Keratinocyte (primary cell): Measurements from ENCODE around the gene PIPOX.

Source experiments
- CTCF ChIP-seq, 3 experiments: IDR thresholded peaks in 1 of 3; conservative IDR thresholded peaks in 1 of 3; optimal IDR thresholded peaks in 1 of 3; 2 replicates in 2 of 3; 3 replicates in 1 of 3; pipeline versions ENCODE3 to v1.5.1; 2011; ENCODE audit warnings: low read length in 3 of 3, mild to moderate bottlenecking in 3 of 3, moderate library complexity in 2 of 3, control low read depth in 1 of 3, inconsistent platforms in 1 of 3; ENCODE audit not compliant: insufficient read depth in 2 of 3; ENCODE audit errors: extremely low read depth in 1 of 3
- EZH2 ChIP-seq: IDR thresholded peaks from one replicate; pipeline ENCODE4 v1.6.1; 2012; ENCODE audit warnings: inconsistent platforms, mild to moderate bottlenecking, low read length, moderate library complexity

GRCh38 chr17:28999206-28999605 is 43.7 kb upstream of the PIPOX start:
- TF ChIP-seq CTCF (optimal IDR thresholded peaks at IDR 0.05 in 1 of 3, IDR thresholded peaks at IDR 0.05 in 1 of 3, conservative IDR thresholded peaks at IDR 0.05 in 1 of 3; ENCODE audit: extremely low read depth in 1 of 3, insufficient read depth in 2 of 3, low read length in 3 of 3), result no peak
- no peak for TF ChIP-seq EZH2
